ENCODE measurements around the gene SIAE.

SIAE gene

DNA sequence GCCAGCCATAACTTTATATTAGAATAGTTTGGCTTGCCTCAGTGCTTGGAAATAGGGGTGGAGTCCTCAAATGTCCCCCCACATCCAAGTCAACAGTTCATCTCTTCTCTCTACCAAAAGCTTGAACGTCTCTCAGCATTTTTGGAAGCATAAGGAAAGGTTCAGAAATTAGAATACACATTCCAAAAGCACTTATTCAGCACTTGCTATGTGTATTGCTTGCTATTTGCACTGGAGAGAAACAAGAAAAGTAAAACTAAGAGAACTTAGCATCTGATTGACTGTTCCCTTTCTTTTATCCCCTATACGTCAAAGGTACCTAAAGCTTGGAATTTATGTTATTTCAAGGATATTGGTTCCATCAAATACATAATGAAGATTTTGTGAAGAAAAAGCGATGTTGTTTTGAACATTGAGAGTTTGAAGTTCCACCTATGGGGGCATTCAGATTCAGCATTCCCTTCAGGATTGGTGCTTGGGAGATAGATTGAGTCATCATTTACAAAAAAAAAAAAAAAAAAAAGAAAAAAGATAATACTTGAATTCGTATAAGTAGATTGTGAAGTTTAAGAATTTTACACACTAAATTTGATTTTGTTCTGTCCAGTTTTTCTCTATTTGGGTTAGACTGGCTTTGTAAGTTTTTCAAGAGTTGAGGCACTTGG lies 49.5 kb downstream of the SIAE start:
- H3K4me3 ChIP-seq (ENCODE audit: low read depth, low read length) = peak overlapping the region; percentile 96
- TF ChIP-seq, protein P1, sequence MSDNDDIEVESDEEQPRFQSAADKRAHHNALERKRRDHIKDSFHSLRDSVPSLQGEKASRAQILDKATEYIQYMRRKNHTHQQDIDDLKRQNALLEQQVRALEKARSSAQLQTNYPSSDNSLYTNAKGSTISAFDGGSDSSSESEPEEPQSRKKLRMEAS (IDR thresholded peaks at IDR 0.05; ENCODE audit: low read depth, low read length) = no peak
- TF ChIP-seq POLR2A (IDR thresholded peaks at IDR 0.05; ENCODE audit: extremely low read depth, insufficient read length) = no peak
- TF ChIP-seq MYC (IDR thresholded peaks at IDR 0.05; ENCODE audit: low read depth, low read length) = no peak
- TF ChIP-seq, protein P2, sequence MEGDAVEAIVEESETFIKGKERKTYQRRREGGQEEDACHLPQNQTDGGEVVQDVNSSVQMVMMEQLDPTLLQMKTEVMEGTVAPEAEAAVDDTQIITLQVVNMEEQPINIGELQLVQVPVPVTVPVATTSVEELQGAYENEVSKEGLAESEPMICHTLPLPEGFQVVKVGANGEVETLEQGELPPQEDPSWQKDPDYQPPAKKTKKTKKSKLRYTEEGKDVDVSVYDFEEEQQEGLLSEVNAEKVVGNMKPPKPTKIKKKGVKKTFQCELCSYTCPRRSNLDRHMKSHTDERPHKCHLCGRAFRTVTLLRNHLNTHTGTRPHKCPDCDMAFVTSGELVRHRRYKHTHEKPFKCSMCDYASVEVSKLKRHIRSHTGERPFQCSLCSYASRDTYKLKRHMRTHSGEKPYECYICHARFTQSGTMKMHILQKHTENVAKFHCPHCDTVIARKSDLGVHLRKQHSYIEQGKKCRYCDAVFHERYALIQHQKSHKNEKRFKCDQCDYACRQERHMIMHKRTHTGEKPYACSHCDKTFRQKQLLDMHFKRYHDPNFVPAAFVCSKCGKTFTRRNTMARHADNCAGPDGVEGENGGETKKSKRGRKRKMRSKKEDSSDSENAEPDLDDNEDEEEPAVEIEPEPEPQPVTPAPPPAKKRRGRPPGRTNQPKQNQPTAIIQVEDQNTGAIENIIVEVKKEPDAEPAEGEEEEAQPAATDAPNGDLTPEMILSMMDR (IDR thresholded peaks at IDR 0.05; ENCODE audit: low read depth, low read length) = no peak
- no peak for DNase-seq (ENCODE audit: low read depth)

DNA sequence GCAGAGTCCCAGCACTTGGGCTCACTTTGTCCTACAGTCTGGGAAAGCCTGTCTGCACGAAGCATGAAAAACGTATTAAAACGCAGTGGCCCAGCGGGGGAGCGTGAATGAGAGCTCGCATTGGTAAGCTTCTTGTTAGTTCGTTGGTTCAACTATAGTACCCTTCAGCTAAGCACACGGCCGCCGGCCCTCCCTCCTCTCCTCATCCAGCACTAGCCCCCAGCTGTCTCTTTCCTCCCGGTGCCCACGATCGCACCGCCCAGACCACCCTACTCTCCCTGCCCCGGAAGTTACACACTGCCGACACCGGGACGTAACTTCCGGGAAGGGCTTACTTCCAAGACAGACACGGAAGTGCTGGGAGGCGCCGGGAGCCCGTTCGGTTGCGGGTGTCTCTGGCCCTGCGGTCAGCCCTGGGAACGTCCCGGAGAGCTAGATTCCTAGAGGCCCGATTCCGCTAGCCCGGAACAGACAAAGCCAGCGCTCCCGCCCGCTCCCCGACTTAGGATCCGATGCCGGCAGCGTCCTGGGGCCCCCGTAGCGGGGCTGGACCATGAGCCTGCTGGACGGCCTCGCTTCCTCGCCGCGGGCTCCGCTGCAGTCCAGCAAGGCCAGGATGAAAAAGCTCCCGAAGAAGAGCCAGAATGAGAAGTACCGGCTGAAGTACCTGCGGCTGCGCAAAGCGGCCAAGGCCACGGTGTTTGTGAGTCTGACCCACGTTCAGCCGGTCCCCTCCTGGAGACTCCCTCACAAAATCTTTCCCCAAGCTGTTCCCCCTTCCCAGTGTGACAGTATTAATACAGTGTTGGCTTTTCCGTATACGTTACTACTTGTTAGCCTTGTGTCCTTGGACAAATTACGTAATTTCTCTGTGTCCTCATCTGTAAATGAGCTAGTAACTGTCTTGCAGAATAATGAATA lies 50.7 kb downstream of the SIAE start, which contains the start of gene TBRG1:
Gene TBRG1, plus strand, starts transcription at position 334 of the 921 bp plus-strand sequence. Its CDS starts 220 bp downstream, at position 554.
- DNase-seq (ENCODE audit: low read depth) = peak; percentile 95
- TF ChIP-seq MYC (IDR thresholded peaks at IDR 0.05; ENCODE audit: low read depth, low read length) (no peak; the same call in 1 of the 2 replicates), POLR2A (IDR thresholded peaks at IDR 0.05; ENCODE audit: extremely low read depth, insufficient read length) (peak; percentile 91)
- TF ChIP-seq, protein P2 (IDR thresholded peaks at IDR 0.05; ENCODE audit: low read depth, low read length) = no peak
- TF ChIP-seq, protein P1 (IDR thresholded peaks at IDR 0.05; ENCODE audit: low read depth, low read length) = peak; percentile 10; the same call in 1 of the 2 replicates
- H3K4me3 ChIP-seq (ENCODE audit: low read depth, low read length) = peak within 1 kb of the TSS; percentile 96

DNA sequence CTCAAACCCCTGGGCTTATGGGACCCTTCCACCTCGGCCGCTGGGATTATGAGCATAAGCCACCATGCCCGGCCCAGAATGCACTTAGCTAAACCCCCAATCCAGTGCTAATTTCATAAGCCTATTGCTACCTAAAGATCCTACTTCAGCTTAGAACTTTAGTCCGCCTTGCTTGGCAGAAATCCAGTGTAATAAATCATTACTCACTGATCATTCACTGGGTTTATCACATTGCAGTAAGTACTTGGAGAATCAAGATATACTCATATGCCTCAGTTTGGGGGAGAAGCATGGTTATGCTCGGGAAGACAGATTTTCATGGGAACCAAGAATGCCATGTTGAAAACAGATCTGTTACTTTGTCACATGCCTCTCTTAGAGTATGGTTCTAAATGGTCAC lies 54.7 kb downstream of the SIAE start:
- no peak overlapping the region for H3K4me3 ChIP-seq (ENCODE audit: low read depth, low read length)
- DNase-seq (ENCODE audit: low read depth) = no peak
- TF ChIP-seq, protein P2 (IDR thresholded peaks at IDR 0.05; ENCODE audit: low read depth, low read length) = no peak
- TF ChIP-seq MYC (IDR thresholded peaks at IDR 0.05; ENCODE audit: low read depth, low read length) = no peak
- TF ChIP-seq POLR2A (IDR thresholded peaks at IDR 0.05; ENCODE audit: extremely low read depth, insufficient read length) = no peak
- TF ChIP-seq, protein P1 (IDR thresholded peaks at IDR 0.05; ENCODE audit: low read depth, low read length) = no peak

DNA sequence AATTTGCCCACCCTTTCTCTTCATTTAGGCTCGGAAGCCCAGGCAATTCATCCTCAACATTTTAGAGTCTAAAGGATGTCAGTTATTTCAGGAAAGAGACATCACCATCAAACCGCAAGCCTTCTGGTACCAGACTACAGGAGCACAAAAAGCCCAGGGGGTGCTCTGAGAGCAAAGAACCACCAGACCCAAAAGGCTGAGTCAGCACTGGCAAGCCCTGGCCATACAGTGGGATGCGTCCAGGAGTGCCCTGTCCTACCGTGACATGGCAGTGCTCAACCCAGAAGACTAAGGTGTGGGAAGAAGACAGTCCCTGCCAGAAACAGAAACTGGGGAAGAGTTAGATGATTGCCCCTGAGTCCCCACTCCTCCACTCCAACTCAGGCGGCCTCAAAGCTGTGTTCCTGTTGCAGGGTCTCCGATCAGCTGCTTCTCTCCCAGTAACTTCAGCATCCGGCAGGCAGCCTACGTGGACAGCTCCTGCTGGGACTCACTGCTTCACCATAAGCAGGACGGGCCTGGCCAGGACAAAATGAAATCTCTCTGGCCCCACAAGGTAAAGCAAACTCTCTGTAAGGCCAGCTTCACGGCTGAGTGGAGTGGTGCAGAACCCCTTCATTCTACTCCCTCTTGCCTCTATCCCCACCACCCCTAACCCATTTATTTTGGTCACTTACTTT lies 60.8 kb downstream of the SIAE start:
- H3K4me3 ChIP-seq (ENCODE audit: low read depth, low read length) = no peak overlapping the region
- no peak for DNase-seq (ENCODE audit: low read depth)
- TF ChIP-seq, protein P1 (IDR thresholded peaks at IDR 0.05; ENCODE audit: low read depth, low read length) = no peak
- TF ChIP-seq, protein P2 (IDR thresholded peaks at IDR 0.05; ENCODE audit: low read depth, low read length) = no peak
- TF ChIP-seq POLR2A (IDR thresholded peaks at IDR 0.05; ENCODE audit: extremely low read depth, insufficient read length) (no peak), MYC (IDR thresholded peaks at IDR 0.05; ENCODE audit: low read depth, low read length) (no peak)

DNA sequence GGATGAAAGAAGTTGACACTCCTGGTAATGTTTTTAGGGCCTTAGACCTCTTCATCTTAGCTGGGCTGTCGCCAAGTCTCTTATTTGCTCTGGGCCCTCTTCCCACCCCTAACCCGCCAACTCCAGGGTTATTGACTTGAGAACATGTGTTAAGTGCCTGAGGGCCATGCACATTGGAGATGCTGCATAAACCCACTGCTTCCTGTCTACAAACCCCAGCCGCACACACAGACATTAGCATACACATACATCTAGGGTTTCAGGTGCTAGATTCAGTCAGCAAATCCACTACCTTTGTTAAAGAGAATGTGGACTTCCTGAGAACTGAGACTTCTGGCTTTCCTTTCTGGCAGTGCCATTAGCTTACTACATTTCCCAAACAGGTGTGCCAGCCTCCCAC lies 61.5 kb downstream of the SIAE start:
- no peak overlapping the region for H3K4me3 ChIP-seq (ENCODE audit: low read depth, low read length)

More for the DNA sequence above, 61.5 kb downstream of the SIAE start:
- no peak for DNase-seq (ENCODE audit: low read depth)
- TF ChIP-seq MYC (IDR thresholded peaks at IDR 0.05; ENCODE audit: low read depth, low read length) (no peak), POLR2A (IDR thresholded peaks at IDR 0.05; ENCODE audit: extremely low read depth, insufficient read length) (no peak)
- TF ChIP-seq, protein P2 (IDR thresholded peaks at IDR 0.05; ENCODE audit: low read depth, low read length) = no peak
- TF ChIP-seq, protein P1 (IDR thresholded peaks at IDR 0.05; ENCODE audit: low read depth, low read length) = no peak

Data from NB4 (cell line).